Ramos (cell line): ENCODE data around the gene MAP3K8.
"Not testable (repeated sequence)": the region's sequence is repeated elsewhere in the genome, so short reads cannot be mapped to it uniquely, and the experiment has no call there.

Experiments
- in situ Hi-C: fragments of 300-500 bp; cut with MboI; formaldehyde crosslinking; loops from one replicate; pipeline ENCODE4 v1.14.3; 2022; ENCODE audit warnings: low sequenced_read_pairs; ENCODE audit not compliant: unreplicated experiment

MAP3K8 gene

DNA sequence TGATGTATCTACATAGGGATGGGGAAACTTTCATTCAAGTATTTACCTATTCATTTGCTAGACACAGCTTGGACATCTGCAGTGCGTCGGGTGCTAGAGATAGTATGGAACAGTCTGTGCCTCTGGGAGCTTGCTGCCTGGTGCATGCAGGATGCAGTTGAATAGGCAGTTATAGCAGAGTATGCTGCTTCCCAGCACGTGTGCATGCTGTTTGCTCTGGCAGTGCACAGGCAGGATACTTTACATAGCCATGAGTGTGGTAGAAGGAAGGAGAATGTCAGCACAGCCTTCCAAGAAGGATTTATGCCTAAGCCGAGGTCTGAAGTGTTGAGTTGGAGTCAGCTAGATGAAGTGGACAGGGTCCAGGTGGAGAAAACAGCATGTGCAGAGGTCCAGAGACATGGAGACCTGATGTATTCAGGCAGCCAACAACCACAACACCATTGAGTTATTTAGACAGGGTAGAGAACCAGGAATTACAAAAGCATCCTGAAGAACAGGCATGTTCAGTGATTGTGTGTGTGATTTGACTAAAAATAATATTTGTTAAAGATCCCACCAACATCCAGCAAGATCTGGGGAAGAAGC, 8.1 kb downstream of the MAP3K8 start:
- in situ Hi-C loops: no loop called here

DNA sequence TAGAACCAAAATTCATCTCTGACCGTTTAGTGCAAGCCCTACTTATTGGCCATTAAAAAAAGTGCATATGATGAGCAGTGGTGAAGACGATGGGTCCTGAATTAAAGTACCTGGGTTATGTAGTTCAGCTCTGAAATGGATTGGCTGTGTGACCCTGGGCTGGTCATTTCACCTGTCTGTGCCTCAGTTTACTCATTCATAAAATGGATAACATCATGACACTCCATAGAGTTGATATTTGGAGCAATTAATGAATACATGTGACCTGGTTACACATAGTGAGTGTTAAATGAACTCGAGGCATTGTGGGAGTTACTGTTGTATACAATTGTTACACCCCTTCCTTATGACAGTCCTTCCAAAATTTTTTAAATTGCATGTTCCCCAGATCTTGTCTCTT, 9.1 kb downstream of the MAP3K8 start:
- in situ Hi-C loops: no loop called here

DNA sequence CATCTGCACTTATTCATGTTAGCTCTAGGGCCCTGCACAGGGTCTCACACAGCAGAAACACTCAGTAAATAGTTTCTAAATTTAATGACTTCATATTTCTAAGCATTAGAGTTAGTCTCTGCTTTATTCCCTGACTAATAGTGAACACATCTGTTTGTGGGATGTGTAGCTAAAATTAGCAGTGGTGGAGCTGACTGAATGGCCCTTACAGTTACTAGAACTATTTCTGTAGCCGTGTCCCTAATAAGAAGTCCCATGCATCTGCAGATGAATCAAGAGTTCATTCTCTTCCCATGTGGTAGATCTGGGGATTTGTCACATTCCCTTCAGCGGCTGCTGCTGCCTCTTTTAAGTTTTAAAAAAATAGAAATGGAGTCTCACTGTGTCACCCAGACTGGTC, 11.7 kb downstream of the MAP3K8 start:
- in situ Hi-C loops: no loop called here

DNA sequence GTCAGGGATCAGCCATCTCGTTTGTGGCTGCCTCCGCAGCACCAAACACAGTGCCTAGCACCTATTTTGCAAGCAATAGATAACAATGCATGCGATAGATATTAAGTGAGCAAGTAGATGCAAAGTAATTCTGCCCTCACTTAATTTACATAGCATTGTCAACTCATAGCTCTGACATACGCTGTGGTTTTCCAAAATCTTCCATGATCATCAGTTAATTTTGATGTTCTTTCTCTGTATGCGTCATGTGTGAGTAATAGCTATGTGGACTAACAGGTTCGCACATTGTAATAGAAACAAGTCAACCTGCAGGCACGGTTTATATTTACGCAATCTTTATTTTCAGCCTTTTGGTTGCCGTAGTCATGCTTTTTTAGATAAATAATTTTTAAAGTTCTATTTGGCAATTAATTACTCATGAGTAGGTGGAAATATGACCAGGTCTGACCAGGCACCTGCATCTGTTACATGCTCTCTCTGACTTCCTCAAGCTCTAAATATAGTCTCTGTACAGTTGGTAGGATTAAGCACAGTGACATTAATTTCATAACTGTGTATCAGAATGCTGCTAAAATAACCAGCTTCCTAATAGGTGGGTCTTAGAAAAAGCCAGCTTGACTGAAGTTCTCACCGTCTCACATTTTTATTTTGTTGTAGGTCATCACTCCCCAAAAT, 13.3 kb downstream of the MAP3K8 start:
- in situ Hi-C loops: no loop called here

DNA sequence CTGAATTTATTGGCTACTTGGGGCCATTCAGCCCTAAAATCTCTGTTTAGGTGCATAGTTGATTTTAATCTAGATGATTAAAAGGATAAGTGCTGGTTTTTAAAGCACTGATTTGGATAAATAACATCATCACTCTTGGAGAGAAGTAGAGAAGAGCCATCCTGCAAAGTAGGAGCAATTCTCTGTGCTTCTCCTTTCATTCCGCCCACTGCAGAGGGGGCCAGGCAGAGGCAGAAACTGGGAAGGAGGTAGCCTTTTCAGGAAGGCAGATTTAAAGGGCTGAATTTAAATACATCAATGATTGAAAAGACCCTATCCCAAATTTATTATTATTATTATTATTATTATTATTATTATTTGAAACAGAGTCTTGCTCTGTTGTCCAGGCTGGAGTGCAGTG, 14.1 kb downstream of the MAP3K8 start:
- in situ Hi-C loops: no loop called here

DNA sequence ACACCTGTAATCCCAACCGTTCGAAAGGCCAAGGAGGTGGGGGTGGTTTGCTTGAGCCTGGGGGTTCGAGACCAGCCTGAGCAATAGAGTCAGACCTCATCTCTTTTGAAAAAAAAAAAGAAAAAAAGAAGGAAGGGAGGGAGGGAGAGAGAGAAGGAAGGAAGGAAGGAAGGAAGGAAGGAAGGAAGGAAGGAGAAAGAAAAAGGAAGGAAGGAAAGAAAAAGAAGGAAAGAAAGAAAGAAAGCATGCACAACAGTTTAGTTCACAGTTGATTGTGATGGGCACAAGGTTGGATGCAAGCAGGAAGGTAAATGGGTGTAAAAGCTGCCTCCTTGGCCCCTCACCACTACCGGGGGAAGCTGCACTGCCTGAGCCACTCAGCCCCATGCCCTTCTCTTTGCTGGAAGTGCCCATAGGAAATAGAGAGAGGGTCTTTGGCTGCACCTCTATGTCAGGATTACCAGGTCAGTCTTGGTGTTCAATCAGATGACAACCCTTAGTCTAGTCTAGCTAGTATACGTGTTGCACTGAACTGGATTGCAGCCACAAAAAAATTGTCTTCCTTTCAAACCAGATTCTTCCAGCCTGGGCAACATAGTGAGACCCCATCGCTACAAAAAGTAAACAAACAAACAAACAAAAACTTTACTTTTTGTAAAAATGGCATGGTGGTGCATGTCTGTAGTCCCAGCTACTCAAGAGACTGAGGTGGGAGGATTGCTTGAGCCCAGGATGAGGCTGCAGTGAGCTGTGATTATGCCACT, 20.0 kb downstream of the MAP3K8 start:
- in situ Hi-C loops: no loop called here

DNA sequence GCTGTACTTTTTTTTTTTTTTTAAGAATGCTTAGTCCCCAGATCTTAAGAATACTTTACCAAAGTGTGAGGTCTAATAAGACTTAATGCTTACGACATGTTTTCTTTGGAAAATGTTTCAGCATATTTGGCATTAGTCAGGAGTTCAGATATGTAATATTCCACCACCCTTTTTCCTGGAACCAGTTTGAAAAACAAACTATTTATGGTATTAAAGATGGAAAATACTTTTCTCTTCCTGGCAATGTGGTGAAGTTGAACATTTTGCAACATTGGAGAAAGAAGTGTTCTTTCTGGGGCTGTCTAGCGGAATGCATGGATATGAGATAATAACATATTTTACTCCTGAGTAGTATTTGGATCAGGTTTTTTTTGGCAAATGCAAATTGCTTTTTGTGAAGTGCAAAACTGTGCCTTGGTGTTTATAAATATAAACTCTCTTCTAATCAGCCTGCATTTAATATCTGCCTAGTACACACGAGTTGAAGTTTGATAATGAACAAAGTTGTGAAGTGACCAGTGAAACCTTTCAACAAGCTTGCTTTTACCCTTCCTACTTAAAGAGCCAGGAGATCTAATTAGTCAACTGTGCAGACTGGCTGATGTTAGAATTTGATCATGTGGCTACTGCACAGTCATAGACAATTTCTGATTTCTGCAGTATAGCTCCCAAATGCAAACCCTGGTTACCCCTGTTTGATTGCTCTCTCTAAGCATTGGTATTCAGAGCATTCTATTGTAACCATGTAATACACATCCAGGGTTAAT, 20.9 kb downstream of the MAP3K8 start:
- in situ Hi-C loops: no loop called here

DNA sequence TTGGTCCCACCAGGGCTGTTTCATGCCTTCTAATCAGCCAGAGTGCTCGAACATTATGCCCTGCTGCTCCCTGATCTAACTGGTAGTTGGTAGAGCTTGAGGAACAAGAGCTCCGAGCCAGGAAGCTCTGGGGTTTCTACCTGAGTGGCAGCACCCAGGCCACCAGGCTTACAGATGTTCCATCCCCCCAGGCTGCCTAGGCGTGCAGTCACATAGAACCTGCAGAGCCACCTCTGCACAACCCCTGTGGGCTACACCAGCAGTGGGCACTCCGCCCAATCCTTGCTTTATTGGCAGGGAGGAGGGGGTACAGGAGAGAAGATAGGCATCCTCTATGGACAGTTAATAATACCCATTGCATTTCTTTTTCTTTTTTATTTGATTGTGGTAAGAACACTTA, 21.8 kb downstream of the MAP3K8 start:
- in situ Hi-C loops: no loop called here

DNA sequence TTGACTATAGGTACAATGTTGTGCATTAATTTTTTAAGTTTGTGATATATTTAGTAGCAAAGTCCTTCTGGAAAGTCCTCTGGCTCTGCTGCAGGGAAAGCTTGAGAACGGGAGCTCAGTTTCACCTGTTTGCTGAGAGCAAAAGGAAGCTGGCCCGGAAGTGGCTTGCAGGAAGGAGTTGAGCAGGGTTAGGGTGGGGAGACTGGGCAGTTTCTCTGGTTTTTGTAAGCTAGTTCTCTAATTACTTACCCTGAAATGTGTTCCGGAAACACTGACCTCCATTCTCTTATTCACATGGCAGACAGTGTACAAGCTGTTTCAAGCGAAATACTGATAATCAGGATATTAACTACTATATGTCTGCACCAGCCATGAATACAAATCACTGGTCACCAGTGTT, 22.3 kb downstream of the MAP3K8 start:
- in situ Hi-C loops: no loop called here

DNA sequence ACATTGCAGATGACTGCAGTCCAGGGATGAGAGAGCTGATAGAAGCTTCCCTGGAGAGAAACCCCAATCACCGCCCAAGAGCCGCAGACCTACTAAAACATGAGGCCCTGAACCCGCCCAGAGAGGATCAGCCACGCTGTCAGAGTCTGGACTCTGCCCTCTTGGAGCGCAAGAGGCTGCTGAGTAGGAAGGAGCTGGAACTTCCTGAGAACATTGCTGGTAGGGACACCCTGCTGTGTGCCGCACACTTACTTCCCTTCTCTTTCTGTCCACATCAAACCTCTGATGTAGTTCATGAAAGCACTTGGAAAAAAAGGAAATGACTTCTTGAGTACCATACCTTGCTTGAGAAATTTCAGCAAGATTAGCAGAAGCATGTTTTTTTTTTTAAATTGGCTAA, 25.3 kb downstream of the MAP3K8 start:
- in situ Hi-C loops: no loop called here

DNA sequence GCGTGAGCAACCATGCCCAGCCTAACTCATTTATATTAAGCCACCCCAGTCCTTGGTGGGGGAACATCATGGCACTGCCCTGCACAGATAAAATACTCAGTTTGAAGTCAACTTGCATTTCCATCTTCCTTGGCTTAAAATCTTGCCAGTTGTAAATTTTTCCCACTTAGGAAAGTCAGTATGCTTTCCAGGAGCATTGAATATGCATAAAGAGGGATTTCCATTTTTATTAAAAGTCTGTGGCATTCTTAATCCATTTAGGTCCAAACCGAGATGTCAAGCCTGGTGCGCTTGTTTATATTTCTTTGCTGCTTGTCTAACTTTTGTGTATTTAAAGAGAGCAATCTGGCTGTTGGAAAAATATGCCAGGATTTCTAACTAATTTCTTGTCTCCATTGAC, 26.1 kb downstream of the MAP3K8 start:
- in situ Hi-C loops: no loop called here

DNA sequence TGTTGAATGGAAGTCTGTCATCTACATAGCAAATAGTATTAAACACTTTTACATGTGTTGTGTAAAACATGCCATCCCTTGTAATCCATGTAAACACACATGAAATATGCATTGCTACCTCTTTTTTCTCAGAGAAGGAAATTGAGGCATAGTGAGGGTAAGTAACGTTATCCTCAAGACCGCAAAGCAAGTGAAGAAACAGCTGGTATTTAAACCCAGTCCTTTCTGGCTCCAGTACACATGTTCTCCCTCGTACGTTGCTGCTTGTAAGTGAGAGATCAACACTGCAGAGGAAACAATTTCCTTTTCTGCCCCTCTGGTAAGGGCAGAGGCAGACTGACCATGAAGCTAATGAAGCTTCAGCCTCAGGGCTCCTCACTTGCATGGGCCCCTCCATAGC, 28.5 kb downstream of the MAP3K8 start:
- in situ Hi-C loops: no loop called here

DNA sequence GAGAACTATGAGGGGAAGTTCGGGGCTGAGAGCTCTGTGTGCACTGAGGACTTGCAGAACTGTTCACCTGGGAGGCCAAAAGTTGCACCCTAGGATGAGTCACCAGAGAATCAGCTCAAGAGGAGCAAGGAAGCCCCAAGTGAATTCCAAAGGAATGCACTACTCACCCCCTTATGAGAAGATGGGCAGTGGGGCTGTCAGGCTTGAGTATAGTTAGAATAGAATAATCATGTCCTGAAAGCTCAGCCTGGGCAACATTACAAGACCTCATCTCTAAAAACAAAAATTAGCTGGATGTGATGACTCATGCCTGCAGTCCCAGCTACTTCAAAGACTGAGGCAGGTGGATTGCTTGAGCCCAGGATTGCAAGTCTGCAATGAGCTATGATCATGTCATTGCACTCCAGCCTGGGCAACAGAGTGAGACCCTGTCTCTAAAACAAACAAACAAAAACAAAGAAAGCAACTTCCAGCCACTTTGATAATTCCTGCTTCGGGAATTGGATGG, 30.0 kb downstream of the MAP3K8 start:
- in situ Hi-C loops: no loop called here

DNA sequence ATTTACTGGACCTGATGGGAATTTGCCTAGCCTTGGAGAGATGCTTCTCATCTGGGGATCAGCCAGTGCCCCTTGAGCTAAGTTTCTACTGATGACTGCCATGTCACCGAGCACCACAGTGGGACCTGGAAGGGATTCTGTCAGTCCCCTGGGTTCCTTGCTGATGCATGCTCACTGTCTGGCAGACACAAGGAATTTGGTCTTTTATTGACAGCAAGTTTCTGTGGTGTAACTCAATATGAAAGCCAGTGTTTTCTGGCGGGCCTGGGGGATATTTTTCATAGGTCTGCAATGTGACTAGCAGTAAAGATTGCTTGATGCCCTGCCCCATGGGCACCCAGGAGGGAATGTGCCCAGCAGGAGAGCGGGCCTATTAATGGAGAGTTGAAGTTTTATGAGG, 30.7 kb downstream of the MAP3K8 start:
- in situ Hi-C loops: no loop called here

DNA sequence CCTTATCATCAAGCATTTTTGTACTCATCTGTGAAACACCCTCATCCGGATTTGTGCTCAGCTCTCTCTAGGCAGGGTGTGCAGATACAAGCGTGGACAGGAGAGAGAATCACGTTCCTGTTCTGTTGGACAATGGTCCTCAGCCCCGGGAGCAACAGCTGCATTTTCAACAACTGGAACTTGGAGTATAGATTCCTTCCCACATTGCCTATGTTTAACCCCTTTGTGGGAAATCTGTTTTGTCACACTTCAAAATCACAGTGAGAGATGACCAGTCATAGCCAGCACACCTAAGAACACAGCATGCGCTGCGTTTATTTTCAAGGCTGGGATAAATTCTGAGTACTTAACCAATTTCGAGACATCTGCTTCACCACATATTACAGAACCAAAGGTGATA, 32.5 kb downstream of the MAP3K8 start:
- in situ Hi-C loops: no loop called here

DNA sequence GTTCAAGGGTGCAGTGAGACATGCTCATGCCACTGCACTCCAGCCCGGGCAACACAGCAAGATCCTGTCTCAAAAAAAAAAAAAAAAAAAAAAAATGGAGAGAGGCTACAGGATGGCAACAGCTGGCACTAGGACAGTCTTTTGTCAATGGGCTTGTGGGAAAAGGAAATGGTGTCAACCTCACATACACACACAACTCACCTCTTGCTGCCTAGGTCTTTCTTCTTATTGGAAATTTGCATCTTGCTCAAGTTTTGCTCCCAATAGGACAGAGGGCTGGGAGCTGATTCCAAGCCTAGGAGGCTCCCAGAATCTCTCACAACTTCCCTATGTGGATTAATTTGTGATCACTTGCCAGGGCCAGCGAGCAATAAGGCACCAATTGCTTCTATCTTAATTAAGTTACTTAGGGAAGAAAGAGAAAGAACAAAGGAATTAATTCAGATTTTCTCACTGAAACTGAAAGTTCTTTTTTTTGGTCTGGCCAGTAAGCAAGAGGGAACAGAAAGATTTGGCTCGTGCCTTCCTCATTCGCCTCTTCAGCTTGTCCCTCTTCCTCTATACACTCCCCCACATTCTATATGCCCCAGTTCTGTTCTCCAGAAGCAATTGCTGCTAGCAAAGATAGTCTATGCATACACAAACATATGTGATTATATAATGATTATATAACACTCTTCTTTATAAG, 33.8 kb downstream of the MAP3K8 start:
- in situ Hi-C loops: no loop called here

DNA sequence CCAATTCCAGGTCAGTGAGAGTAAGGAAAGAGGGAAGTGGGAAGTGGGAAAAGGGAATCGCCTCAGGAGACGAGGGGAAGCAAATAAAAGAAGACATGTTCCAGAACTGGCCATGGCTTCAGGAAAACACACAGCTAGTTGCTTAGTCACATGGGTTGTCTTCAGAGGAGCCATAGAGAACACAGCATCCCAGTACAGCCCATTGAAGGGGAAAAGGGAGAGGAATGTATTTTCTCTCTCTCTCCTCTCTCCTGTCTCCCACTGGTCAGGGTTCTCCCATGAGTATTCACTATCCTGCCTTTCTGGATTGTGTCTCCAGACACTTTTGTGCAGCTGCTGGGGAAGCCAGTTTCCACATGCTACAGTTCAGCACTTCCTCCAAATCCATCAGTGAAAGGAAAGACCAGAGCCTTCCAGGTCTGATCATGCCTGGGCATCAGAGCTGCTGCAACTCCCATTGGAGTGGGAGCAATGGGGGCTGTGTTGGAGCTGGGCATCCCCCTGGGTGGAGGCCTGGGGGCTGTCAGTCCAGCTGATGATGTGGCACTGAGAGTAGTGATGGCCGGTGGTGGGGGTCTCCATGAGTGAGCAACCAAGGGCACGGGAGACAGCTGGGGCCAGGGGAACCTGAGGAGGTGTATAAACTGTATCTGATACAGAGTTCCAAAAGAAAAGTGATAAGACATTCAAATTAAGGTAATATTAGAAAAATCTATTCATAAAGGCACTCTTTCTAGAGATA, 38.6 kb downstream of the MAP3K8 start:
- in situ Hi-C loops: no loop called here

DNA sequence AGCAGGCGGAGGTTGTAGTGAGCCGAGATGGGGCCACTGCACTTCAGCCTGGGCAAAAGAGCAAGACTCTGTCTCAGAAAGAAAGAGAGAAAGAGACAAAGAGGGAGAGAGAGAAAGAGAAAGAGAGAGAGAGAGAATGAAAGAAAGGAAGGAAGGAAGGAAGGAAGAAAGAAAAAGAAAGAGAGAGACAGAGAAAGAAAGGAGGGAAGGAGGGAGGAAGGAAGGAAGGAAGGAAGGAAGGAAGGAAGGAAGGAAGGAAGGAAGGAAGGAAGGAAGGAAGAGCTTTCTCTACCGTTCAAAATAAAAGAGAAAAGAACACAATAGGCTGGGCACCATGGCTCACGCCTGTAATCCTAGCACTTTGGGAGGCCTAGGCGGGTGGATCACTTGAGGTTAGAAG, 41.5 kb downstream of the MAP3K8 start:
- in situ Hi-C loops: not testable (repeated sequence)

DNA sequence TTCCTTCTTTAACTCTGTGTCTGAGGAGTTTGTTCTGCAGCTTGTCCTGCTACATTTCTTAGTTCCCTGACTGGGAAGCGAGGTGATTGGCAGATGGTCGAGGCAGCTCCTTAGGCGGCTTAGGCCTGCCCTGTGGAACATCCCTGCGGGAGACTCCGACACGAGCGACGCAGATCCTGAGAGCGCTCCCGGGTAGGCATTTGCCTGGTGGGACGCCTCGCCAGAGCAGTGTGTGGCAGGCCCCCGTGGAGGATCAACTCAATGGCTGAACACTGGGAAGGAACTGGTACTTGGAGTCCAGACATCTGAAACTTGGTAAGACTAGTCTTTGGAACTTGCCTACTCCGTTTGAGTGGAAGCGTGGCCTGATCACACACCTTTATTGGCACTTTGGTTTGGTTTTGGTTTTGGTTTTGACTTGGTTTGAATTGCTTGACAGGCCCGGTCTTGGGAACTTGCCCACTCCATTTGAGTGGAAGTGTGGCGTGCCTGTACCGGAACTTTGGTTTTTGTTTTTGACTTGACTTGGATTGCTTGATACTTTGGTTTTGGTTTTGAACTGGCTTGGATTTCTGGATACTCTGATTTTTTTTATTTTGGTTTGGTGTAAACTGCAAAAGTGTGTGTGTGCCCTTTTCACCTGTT, 42.6 kb downstream of the MAP3K8 start:
- in situ Hi-C loops: no loop called here
